GM21619 (cell line): ENCODE data around the gene CMIP.
A peak's percentile ranks its signal among the peaks of the same experiment; 100 is the strongest.
"Not testable (repeated sequence)": the region's sequence is repeated elsewhere in the genome, so short reads cannot be mapped to it uniquely, and the experiment has no call there.

Source experiments
- ATAC-seq: cut with Tn5 transposase; IDR thresholded peaks from one replicate; pipeline ENCODE4 v1.9.1; 2021; ENCODE audit not compliant: unreplicated experiment

CMIP gene

DNA sequence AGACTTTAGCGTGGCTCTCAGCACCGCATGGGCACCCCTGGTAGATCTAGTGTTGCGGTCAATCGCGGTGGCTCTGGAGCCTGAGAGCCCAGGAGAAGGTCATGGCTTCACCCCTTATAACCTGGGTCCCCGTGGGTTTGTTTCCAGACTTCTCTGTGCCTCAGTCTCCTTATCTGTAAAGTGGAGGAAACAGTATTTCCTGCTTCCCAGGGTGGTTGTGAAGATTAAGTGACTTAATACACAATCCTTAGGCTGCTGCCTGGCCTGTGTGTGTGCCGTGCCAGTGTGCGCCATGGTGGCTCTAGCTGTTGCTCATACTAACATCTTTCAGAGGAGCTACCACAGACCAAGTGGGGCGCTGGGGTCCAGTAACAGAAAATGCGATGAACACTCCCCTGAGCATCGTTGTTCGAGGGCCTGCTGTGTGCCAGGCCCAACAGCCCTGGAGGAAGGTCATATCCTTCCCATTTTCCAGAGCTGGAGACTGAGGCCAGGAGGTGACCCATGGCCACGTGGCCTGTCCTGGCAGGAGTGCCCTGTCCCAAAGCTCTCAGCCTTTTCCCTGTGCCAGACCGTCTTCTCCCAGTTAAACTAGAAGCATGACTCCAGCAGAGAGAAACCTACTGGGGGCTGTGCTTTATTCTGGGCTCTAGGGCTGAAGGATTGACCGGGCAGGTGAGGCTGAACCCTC is 70.1 kb downstream of the CMIP start:
- ATAC-seq = no peak

DNA sequence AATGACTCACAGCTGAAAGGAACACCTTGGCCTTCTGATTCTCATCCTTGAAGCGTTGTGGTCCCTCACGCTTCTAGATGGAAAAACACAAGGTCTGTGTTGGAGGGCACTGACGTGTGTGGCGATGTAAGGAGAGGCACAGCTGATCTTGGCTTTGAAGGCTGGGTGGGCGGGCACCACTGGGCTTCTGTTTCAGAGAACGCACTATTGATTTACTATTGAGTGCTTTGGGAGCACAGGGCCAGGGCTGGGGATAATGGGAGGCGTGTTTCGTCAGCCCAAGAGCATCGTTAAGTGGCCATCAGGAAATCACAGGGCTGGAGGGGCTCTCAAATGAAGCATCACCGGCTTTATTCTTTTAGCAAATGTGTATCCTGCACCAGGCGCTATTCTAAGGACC is 70.7 kb downstream of the CMIP start:
- ATAC-seq = no peak

DNA sequence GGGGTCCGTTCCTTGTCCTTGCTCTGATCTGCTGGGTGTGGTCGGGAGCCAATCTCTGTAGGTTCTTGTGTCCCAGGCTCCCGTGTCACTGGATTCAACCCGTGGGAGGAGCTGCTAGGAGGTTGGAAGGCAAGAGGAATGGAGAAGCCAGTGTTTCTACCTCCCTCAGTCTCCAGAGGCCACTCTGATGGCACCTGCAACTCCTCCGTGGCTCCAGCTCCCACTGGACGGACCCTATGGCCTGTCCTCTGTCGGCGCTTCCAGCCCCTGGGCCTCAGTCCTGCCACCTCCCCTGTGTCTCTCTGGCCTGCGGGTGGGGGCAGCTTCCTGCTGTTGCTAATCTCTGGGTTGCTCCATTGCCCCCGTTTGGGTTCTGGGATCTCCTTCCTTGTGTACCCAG is 71.1 kb downstream of the CMIP start:
- ATAC-seq = no peak

DNA sequence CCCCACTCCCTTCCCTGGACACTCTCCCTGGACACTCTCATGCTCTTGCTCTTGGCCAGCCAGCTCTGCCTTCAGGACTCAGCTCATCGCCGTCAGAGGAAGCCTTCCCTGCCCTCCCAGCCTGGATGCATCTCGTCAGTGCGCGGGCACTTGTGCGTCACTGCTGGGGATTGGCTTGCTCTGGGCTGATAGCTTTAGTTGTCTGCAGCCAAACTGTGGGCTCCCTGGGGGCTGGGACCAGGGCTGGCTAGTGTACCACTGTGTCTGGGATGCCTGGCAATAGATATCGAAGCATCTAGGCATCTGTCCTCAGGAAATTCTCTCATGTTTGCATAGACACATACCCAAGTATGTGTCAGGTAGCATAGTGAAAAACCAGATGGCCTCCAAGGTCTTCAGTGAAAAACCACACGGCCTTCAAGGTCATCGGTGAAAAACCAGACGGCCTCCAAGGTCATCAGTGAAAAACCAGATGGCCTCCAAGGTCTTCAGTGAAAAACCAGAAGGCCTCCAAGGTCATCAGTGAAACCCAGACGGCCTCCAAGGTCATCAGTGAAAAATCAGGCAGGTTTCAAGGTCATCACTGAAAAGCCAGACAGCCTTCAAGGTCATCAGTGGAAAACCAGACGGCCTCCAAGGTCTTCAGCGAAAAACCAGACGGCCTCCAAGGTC is 72.0 kb downstream of the CMIP start:
- no peak for ATAC-seq

DNA sequence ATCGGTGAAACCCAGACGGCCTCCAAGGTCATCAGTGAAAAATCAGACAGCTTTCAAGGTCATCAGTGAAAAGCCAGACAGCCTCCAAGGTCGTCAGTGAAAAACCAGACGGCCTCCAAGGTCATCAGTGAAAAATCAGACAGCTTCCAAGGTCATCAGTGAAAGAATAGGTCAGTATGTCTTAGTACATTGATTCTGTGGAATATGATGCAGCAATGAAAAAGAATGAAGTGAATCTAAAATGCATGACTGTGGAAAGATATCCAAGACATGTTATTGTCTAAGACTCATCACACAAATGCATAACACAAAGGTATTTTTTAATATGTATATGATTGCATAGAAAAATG is 72.5 kb downstream of the CMIP start:
- ATAC-seq = no peak

DNA sequence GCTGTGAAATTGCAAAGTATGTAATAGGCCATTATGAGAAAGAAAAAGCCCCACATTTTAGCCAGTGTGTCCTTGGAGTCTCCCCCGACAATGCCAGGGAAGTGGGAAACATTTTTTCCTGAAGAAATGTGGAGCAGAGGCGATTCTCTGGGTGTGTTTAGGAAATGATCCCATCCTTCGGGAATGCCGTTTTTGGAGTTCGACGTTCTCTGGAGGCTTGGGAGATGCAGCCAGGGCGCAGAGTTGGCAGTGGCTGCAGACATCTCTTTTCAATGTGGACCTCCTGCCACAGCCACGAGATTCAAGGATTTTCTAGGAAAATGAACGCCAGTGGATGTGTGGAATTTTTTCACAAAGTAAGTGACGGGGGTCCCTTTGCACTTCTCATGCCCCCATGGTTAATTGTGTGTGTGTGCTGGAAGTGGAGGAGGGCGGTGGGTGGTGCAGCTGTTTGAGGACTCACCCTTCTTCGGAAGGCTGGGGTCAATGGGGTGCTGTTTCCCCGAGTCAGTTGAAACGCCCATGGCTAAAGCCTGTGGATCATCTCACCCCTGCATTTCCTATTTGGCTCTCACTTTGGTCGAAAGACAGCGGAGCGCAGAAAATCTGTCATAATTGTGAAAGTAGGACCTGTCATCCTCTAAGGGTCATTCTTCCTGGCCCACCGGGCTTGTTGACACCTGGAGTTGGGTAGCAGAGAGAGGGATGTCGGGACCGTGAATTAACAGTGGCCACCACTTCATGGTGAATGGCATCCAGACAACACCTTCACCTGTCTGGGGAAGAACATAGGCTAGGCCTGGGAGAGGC is 73.2 kb downstream of the CMIP start:
- no peak for ATAC-seq

DNA sequence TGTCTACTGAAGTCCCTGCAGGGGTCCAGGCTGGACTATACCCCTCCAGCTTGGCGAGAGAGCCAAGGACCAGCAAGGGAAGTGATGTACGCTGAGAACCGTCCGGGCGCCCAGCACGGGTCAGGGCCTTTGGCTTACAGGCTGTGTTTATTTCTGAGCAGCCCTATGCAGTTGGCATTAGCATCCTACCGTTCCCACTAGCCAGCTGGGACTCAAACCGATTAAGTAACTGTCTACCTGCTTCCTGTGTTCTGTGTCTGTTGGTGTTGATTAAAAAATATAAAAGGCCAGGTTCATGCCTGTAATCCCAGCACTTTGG is 73.8 kb downstream of the CMIP start:
- ATAC-seq = no peak

DNA sequence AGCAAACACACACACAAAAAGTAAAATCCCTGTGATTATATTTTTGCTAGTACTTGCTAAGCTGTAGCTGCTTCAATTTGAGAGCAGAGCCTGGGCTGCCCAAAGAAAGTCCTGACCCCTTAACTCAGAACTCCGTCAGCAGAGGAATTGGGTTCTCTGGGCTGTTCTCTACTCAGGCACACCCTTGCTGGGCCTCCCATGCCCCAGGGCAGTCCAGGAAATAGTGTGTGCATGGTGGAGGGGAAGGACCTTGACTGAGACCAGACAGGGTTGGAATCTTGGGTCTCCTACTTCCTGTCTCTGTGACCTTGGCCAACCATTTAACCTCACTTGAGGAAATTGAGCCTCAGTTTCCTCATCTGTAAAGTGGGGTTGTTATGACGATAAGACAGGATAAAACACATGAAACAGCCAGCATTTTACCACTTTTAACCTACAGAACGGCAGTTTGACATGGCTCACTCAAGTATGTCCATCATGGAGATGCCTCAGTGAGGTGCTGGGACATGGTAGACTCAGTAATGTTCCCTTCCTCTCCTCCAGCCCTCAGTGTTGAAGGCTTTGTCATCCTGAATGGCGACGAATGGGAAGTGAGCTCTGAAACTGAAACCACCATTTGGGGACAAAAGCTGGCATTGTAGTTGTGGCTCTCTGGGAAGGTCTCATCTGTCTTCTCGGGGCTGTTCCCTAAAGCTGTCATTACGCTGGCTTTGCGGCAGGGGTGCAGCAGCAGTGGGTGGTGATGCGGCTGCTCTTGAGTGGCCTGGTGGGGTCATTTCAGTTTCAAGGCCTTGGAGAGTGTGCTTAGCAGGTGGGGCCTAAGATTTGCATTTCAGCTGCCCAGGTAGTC is 74.9 kb downstream of the CMIP start:
- ATAC-seq = no peak

DNA sequence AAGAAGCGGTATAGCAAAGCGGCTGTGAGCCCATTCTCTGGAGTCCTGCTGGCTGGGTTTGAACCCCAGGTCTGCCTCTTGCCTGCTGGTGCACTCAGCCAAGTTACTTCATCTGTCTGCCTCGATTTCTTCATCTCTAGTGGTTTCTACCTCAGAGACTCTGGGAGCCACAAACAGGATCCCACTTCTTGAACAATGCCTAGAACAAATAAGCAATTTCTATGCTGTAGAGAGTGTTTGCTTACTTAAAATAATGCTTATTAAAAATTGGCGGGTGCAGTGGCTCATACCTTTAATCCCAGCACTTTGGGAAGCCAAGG is 75.5 kb downstream of the CMIP start:
- ATAC-seq = no peak

DNA sequence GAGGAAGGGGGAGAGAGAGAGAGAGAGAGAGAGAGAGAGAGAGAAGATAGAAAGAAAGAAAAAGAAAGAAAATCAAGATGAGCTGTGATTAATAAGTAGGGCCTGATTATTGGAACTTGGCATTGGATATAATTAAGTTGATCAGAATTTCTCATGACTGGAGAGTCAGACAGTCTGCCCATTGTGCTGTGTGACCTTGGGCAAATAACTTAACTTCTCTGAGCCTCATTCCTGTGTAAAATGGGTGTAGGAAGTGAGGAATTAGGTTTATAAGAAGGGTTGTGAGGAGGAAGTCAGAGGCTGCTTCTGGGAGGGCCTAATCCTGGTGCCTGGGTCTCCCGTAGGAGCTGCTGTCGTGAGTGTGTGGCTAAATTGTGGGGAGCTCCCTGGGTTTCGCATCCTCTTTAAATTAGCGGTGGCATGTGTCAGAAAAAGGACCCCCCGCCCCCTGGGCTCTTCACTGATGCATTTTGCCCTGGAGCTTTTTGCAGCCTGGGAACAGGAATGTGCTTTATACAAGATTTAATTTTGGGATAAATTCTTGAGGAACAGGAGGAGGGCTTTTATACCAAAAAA is 76.0 kb downstream of the CMIP start:
- ATAC-seq = no peak

DNA sequence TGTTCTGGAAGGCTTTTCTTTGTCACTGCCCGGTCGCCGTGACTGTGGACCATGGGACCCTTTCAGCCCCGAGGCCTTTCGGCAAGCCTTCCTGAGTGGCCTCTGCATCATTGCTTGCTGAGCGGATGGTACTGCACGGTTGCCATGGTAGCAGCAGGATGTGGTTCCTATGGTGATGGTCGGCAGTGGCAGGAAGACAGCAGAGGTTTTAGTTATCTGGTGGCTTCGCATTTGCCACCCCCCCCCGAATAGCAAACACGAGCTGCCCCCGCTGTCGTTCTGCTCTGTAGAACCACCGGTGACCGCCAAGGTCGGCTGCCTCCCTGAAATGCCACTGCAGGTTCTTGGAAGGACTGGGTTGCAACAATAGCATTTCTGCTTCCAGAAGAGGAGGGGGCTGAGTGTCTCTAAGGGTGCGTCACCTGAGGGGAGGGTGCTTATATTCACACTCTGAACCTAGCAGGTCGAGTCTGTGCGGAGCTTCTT is 76.6 kb downstream of the CMIP start:
- peak; percentile 76 for ATAC-seq

DNA sequence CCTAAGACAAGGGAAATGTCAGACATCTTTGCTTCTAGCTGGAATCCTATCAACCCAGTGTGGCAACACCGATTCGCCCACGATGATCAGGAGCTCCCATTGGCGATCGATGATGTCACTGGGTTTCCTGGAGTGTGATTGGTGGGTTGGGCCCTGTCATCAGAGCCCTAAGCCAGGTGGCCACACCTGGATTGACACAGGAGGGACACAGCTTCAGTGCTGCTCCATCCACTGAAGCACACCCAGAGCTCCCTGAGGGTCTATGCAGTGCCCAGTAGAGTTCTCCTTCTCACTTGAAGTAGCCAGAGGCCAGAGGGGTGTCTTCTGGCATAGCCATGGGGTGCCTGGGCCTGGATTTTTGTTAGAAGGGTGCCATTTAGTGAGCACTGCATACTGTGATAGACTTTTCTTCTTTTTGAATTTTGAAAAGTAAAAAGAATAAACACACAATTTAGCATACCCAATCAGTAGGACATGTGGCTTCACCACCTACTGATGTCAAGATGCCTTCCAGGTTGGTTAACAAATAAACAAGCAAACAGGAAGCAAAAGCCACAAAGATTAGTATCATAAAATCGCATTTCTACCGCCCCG is 77.6 kb downstream of the CMIP start:
- ATAC-seq = no peak

DNA sequence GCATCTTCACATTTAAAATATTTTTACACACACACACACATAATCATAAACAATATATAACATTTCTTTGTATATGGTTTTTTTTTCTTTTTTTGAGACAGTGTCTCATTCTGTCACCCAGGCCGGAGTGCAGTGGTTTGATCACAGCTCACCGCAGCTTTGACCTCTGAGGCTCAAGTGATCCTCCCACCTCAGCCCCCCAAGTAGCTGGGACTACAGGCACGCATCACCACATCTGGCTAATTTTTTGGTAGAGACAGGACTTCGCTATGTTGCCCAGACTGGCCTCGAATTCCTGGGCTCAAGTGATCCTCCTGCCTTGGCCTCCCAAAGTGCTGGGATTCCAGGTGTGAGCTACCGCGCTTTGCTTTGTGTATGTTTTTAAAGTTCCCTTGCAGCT is 78.2 kb downstream of the CMIP start:
- ATAC-seq = not testable (repeated sequence)

DNA sequence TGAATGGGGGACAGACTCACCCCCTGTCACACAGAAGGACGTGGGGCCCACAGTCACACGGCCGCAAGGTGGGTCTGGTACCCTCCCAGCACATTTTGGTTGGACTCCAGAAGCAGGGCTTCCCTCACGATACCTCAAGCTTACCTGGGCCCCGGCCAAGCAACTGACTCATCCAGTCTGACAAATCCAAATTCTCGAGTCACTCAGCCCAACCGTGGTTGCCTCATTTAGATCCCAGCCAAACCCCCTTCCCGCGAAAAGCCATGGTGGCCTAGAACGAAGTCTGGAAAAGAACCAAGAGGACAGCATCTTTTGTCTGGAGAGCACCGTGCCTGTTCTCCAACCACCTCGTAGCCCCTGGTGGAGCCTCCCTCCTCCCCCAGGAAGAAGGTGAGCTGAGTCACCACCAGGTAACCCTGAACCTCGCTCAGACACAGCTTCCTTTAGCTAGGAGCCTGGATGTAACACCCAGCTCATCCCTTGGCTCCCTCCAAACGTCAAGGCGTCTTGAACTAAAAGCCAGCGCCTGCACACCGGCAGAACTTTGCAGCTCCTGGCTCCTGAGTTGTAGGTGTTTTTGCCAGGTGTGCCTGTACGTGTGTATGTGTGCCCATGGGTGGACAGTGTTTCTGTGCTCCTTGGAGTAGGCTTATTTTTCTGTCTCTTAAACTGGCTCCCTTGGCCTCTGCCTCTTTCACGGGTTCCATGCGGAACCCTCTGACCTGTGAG is 78.9 kb downstream of the CMIP start:
- ATAC-seq = no peak

DNA sequence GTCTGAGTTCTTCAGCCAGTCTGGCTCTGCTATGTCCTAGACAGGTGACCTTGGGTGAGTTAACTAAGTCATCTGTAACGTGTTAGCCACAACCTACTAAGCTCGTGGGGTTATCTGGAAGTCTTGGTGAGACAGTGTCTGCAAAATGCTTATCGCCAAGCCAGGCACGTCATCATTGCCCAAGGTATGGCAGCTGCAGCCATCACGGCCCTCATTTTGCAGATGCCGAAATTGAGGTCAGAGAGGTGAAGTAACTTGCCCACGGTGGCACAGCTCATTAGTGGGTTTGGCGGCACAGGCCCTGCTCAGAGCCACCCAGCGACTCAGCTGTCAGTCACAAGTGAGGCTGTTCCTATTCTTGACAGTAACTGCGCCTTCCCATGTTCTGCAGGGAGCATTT is 79.8 kb downstream of the CMIP start:
- ATAC-seq = no peak

DNA sequence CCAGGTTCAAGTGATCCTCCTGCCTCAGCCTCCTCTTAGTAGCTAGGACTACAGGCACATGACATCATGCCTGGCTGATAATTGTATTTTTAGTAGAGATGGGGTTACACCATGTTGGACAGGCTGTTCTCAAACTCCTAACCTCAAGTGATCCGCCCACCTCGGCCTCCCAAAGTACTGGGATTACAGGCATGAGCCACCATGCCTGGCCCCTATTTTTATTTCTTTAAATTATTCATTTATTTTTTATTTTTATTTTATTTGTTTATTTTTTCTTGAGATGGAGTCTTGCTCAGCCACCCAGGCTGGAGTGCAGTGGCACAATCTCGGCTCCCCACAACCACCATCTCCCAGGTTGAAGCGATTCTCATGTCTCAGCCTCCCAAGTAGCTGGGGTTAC is 80.3 kb downstream of the CMIP start:
- ATAC-seq = not testable (repeated sequence)

DNA sequence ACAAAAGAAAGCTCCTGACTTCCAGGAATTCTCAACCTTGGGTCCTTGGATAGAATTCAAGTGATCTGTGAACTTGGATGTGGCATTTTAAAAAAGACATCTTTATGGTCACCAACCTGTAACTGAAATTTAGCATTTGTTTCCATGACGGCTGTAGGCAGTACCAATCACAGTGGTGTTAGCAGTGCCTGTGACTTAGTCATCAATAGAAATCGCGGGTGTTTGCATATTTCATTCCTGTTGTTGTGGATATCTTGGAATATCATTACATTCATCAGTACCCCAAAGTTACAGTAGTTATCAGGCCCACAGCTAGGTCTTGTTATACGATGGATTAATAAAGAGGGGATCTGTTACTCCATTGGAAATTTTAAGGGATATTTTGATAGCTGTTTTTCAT is 81.6 kb downstream of the CMIP start:
- no peak for ATAC-seq

DNA sequence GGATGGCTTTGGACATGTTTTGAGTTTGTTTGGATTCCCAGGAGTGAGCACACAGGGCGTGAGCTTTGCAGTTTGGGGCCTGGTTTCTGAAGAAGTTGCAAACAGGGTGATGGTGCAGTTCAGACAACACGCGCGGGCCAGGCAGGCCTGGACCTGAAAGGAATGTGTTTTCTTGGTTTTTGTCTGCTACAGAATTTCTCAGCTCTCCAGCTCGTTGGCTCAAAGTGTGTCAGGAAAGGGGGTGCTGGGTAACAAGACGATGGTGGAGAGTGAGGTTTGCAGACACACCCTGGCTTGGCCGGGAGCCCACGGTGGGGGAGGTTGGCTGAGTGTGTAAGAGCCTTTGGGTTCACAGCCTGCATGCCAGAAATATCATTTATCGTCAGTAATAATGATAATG is 82.3 kb downstream of the CMIP start:
- ATAC-seq = no peak

DNA sequence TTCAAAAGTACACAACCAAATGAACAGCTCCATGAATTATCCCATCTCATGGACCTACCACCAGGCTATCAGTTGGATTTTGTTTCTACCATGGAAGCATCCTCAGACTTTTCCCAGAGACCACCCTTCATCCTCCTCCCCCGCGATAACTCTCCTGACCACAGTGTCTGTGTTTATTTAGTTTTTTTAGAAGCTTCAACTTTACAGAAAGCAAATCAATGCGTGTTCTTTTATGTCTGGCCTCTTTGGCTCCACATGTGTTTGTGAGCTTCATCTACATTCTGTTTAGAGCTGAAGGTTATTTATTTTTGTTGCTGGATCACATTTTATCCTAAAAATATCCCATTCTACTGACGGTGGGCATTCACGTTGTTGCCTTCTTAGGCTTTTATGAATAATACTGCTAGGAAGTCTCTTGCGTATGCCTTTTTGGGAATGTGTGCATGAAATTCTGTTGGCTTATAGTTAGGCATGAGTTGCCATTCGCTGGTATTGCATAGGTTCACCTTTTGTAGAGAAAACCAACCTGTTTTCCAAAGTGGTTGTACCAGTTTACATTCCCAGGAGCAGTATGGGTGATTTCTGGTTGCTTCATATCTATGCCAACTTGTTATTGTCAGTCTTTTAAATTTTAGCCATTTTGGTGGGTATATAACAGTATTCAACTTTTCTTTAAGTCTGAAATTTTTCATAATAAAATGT is 83.0 kb downstream of the CMIP start:
- ATAC-seq = no peak
